GM12873 (cell line): Measurements from ENCODE around the gene SUGCT.

Experiments used
- TF ChIP-seq, protein P1 (sequence below): IDR thresholded peaks from 2 replicates; pipeline ENCODE4 v1.5.1; 2012; ENCODE audit warnings: low read depth, mild to moderate bottlenecking, moderate library complexity, low read length, control low read depth; ENCODE audit not compliant: insufficient read depth; ENCODE audit errors: missing control alignments

SUGCT gene

DNA sequence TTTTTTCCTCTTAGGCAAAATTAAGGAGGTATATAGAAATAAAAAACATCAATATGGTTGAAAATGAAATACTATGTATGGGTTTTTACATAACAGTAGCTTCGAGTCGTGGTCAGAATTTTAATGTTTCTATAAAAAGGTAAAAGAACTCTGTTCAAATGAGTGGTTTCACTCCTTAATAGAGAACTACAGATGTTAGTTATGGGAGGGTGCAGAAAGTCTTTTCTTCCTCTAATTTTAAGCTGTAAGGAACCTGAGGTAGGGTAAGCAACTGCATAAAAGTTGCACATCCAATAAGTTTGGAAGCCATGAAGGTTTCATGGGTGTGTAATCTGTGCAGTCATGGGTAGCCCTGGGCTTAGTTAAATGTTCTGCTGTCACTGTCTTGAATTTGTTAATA lies 141.3 kb downstream of the SUGCT start:
- TF ChIP-seq, protein P1, sequence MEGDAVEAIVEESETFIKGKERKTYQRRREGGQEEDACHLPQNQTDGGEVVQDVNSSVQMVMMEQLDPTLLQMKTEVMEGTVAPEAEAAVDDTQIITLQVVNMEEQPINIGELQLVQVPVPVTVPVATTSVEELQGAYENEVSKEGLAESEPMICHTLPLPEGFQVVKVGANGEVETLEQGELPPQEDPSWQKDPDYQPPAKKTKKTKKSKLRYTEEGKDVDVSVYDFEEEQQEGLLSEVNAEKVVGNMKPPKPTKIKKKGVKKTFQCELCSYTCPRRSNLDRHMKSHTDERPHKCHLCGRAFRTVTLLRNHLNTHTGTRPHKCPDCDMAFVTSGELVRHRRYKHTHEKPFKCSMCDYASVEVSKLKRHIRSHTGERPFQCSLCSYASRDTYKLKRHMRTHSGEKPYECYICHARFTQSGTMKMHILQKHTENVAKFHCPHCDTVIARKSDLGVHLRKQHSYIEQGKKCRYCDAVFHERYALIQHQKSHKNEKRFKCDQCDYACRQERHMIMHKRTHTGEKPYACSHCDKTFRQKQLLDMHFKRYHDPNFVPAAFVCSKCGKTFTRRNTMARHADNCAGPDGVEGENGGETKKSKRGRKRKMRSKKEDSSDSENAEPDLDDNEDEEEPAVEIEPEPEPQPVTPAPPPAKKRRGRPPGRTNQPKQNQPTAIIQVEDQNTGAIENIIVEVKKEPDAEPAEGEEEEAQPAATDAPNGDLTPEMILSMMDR = no peak

DNA sequence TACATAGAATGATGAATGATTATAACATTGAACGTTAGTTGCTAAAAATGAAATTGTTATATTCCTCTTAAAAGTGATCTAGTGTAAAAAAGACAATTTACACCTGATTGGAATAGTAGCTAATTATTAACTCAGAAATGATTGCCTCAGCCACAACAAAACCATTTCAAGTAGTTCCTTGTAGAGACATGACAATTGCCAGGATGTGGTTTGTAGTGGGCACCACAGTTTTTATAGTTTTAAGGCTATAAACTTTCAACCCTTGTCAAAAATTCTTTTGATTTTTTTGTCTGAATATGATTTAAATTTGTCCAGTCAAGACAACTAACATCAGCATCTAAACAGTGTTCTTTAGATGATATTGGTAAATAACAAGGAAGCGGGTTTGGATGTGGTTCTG lies 145.2 kb downstream of the SUGCT start:
- TF ChIP-seq, protein P1 = no peak

DNA sequence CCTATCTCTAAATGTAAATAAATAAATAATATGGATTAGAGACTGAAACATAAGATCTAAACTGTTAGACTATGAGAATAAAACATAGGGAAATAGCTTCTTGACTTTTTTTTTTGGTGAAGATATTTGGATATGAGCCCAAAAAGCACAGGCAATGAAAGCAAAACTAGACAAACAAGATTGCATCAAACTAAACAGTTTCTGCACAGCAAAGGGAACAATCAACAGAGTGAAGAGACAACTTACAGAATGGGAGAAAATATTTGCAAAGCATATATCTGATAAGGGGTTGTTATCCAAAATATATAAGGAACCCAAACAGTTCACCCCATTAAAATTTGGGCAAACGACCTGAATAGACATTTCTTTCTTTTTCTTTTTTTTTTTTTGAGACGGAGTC lies 148.1 kb downstream of the SUGCT start:
- TF ChIP-seq, protein P1 = no peak

- TF ChIP-seq, protein P1 = no peak
Measured at GRCh38 chr7:40283391-40283790, 148.6 kb downstream of the SUGCT start.

GRCh38 chr7:40288827-40289226 lies 154.0 kb downstream of the SUGCT start:
- TF ChIP-seq, protein P1 = no peak

DNA sequence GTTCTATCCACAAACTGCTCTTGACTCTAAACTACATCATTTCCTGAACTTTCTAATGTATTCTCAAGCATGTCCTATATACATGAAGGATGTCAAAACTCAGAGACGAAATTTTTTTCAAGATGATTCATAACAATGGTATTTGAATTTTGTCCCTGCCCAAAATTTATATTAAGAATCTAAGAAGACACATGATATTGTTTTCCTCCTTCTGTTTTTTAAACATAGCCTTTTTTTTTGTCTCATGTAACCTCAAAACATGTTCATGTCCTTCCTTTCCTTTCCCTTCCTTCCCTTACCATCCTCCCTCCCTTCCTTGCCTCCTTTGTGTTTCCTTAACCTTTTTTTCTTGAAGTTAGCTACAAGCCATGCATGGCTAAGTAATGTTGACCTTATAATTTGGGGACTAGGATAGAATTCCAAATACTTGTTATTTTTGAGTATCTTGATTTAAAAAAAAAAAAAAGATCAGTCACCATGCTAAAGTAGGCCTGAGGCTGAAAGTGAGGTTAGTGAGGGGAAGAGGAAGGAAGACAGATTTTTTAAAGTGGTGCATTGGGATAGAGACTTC lies 163.0 kb downstream of the SUGCT start:
- TF ChIP-seq, protein P1 = no peak

GRCh38 chr7:40298421-40298820 lies 163.6 kb downstream of the SUGCT start:
- TF ChIP-seq, protein P1 = no peak

- TF ChIP-seq, protein P1 = no peak
Measured at GRCh38 chr7:40299097-40299496, 164.3 kb downstream of the SUGCT start.
